K562 (cell line): ENCODE data around the gene TYMP. TPM values are rescaled to one million over a fixed set of nuclear protein-coding genes. Genes with fewer than 3 reads are reported as not detected.

Experiments
- ARID4B ChIP-seq: sonication (generic); formaldehyde crosslinking; IDR thresholded peaks from 2 replicates; pipeline ENCODE4 v1.8.0; 2022; ENCODE audit warnings: mild to moderate bottlenecking, missing genetic modification reagents
- BRD4 ChIP-seq: fragments of 200-600 bp; sonication (generic); IDR thresholded peaks from 2 replicates; pipeline ENCODE4 v1.6.1; 2017; ENCODE audit warnings: inconsistent platforms
- CHD7 ChIP-seq: fragments of 200-600 bp; sonication (generic); IDR thresholded peaks from one replicate; pipeline ENCODE4 v1.6.1; 2012; ENCODE audit warnings: mild to moderate bottlenecking, low read depth, low read length, inconsistent platforms
- KDM2B ChIP-seq: fragments of 250-450 bp; sonication (Bioruptor Pico); IDR thresholded peaks from 2 replicates; pipeline ENCODE4 v1.8.0; 2021; ENCODE audit warnings: mild to moderate bottlenecking, moderate library complexity
- polyA plus RNA-seq, 8 experiments: library from polyadenylated mRNA; depleted of rRNA in 4 of 8; stranded (reverse) in 5 of 8; unstranded in 3 of 8; fragments of >200 nt; fragmentation: Nextera tagmentation in 2 of 8; fragmentation: Illumina TruSeq in 1 of 8; extraction: Ambion mirVana in 2 of 8; extraction: Trizol in 1 of 8; gene quantifications; 2 replicates each; pipeline versions ENCODE4 v1.2.1 to v1.2.3, GENCODE V29; 2011 to 2014; ENCODE audit warnings: inconsistent platforms in 1 of 8, missing spikeins in 1 of 8
- total RNA-seq, 7 experiments: library from RNA; depleted of rRNA in 6 of 7; stranded (reverse); fragments of >200 nt in 6 of 7; fragmentation: Illumina TruSeq in 2 of 7; extraction: Trizol in 2 of 7; gene quantifications; 2 replicates each; pipeline versions ENCODE4 v1.2.1 to v1.2.3, GENCODE V29; 2011 to 2021; ENCODE audit warnings: low replicate concordance in 1 of 7
- TF ChIP-seq, protein P1 (sequence below): fragments of 450-650 bp; IDR thresholded peaks from 2 replicates; pipeline ENCODE4 v1.6.1; 2016; ENCODE audit warnings: borderline replicate concordance
- TF ChIP-seq, protein P2 (sequence below), 2 experiments: fragments of 450-650 bp; conservative IDR thresholded peaks; 2 replicates each; pipeline ENCODE4 v1.6.1; 2017; ENCODE audit warnings: mild to moderate bottlenecking in 2 of 2, moderate library complexity in 2 of 2

TYMP gene
- total and polyA plus RNA-seq, 9 of the 15 experiments (the other 6 are each of a cell fraction or from before 2014, with no cell fraction given): 0.03 to 4.0 (median 2.4) TPM; not detected in 4

- no peak for TF ChIP-seq CHD7
- TF ChIP-seq, protein P1, sequence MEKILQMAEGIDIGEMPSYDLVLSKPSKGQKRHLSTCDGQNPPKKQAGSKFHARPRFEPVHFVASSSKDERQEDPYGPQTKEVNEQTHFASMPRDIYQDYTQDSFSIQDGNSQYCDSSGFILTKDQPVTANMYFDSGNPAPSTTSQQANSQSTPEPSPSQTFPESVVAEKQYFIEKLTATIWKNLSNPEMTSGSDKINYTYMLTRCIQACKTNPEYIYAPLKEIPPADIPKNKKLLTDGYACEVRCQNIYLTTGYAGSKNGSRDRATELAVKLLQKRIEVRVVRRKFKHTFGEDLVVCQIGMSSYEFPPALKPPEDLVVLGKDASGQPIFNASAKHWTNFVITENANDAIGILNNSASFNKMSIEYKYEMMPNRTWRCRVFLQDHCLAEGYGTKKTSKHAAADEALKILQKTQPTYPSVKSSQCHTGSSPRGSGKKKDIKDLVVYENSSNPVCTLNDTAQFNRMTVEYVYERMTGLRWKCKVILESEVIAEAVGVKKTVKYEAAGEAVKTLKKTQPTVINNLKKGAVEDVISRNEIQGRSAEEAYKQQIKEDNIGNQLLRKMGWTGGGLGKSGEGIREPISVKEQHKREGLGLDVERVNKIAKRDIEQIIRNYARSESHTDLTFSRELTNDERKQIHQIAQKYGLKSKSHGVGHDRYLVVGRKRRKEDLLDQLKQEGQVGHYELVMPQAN: peak; percentile 28; the same call in 1 of the 2 replicates
- 0 out of 2 replicates have a peak, but pooled peaks have one; percentile 22 for TF ChIP-seq KDM2B (CRISPR knock-in tag)
- peak; percentile 60; the same call in 1 of the 2 replicates for TF ChIP-seq ARID4B (CRISPR knock-in tag)
- TF ChIP-seq, protein P2, sequence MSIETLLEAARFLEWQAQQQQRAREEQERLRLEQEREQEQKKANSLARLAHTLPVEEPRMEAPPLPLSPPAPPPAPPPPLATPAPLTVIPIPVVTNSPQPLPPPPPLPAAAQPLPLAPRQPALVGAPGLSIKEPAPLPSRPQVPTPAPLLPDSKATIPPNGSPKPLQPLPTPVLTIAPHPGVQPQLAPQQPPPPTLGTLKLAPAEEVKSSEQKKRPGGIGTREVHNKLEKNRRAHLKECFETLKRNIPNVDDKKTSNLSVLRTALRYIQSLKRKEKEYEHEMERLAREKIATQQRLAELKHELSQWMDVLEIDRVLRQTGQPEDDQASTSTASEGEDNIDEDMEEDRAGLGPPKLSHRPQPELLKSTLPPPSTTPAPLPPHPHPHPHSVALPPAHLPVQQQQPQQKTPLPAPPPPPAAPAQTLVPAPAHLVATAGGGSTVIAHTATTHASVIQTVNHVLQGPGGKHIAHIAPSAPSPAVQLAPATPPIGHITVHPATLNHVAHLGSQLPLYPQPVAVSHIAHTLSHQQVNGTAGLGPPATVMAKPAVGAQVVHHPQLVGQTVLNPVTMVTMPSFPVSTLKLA (conservative IDR thresholded peaks at IDR 0.05): peak in 1 of 2 experiments; percentile 18; a peak in 2 of 4 replicates
- no peak for TF ChIP-seq BRD4
Measured at GRCh38 chr22:50507421-50507990, 22.3 kb downstream of the TYMP start, which contains the start of gene LMF2 (continued).
